NCI-H1930 (cell line): ENCODE results near the gene HNRNPDL.
"Not testable (repeated sequence)": the region's sequence is repeated elsewhere in the genome, so short reads cannot be mapped to it uniquely, and the experiment has no call there.

Experiments used
- DNase-seq, 2 experiments: peaks; one replicate each; lab custom pipeline; 2025; lab: John Stamatoyannopoulos, UW

HNRNPDL gene

GRCh38 chr4:82430193-82430963, at the start of gene HNRNPDL, which contains the start of gene ENOPH1:
Gene HNRNPDL (minus strand): TSS chr4:82430462. CDS start chr4:82429690, 772 bp downstream.
Gene ENOPH1 (plus strand): TSS chr4:82430590. CDS start chr4:82430830, 240 bp downstream.
- DNase-seq = peak; percentile 90 to 92

GRCh38 chr4:82479562-82479961, 49.3 kb upstream of the HNRNPDL start:
- no peak for DNase-seq

GRCh38 chr4:82477469-82477868, 47.2 kb upstream of the HNRNPDL start:
- not testable (repeated sequence) for DNase-seq

GRCh38 chr4:82475931-82476330, 45.7 kb upstream of the HNRNPDL start:
- DNase-seq = not testable (repeated sequence)

GRCh38 chr4:82473621-82474164, 43.4 kb upstream of the HNRNPDL start:
- no peak for DNase-seq

- DNase-seq = not testable (repeated sequence)
Observed at GRCh38 chr4:82473080-82473479, 42.8 kb upstream of the HNRNPDL start.

- no peak for DNase-seq
Observed at GRCh38 chr4:82469791-82470345, 39.6 kb upstream of the HNRNPDL start.

- no peak for DNase-seq
Observed at GRCh38 chr4:82467471-82467870, 37.2 kb upstream of the HNRNPDL start.

GRCh38 chr4:82463221-82463620, 33.0 kb upstream of the HNRNPDL start:
- no peak for DNase-seq

GRCh38 chr4:82462415-82462831, 32.2 kb upstream of the HNRNPDL start:
- peak; percentile 68 to 78 for DNase-seq

- no peak for DNase-seq
Observed at GRCh38 chr4:82461710-82462109, 31.4 kb upstream of the HNRNPDL start.

- no peak for DNase-seq
Observed at GRCh38 chr4:82458729-82459128, 28.5 kb upstream of the HNRNPDL start.

- no peak for DNase-seq
Observed at GRCh38 chr4:82457266-82457665, 27.0 kb upstream of the HNRNPDL start.

GRCh38 chr4:82452026-82452425, 21.8 kb upstream of the HNRNPDL start:
- no peak for DNase-seq

GRCh38 chr4:82450966-82451755, 20.9 kb upstream of the HNRNPDL start:
- no peak for DNase-seq

- DNase-seq = no peak
Observed at GRCh38 chr4:82447886-82448285, 17.6 kb upstream of the HNRNPDL start.

- DNase-seq = no peak
Observed at GRCh38 chr4:82439088-82439487, 8.8 kb upstream of the HNRNPDL start.

- DNase-seq = no peak
Observed at GRCh38 chr4:82437285-82438005, 7.2 kb upstream of the HNRNPDL start.

GRCh38 chr4:82436780-82437179, 6.5 kb upstream of the HNRNPDL start:
- no peak for DNase-seq

GRCh38 chr4:82436130-82436529, 5.9 kb upstream of the HNRNPDL start:
- no peak for DNase-seq

GRCh38 chr4:82434949-82435348, 4.7 kb upstream of the HNRNPDL start:
- no peak for DNase-seq

GRCh38 chr4:82433791-82434190, 3.5 kb upstream of the HNRNPDL start:
- DNase-seq = no peak
